HTR-8/SVneo (cell line): ENCODE data around the gene ARL4C.
A peak's percentile ranks its signal among the peaks of the same experiment; 100 is the strongest.
"Not testable (repeated sequence)": the region's sequence is repeated elsewhere in the genome, so short reads cannot be mapped to it uniquely, and the experiment has no call there.

Source experiments
- DNase-seq: peaks from one replicate; pipeline ENCODE4 v3.0.0; 2011; ENCODE audit warnings: low spot score, mixed read lengths; ENCODE audit not compliant: insufficient read length
- FAIRE-seq: peaks from 2 replicates; lab custom pipeline; 2011; peaks lifted over from hg19 to GRCh38; lab: Jason Lieb, UNC

ARL4C gene

DNA sequence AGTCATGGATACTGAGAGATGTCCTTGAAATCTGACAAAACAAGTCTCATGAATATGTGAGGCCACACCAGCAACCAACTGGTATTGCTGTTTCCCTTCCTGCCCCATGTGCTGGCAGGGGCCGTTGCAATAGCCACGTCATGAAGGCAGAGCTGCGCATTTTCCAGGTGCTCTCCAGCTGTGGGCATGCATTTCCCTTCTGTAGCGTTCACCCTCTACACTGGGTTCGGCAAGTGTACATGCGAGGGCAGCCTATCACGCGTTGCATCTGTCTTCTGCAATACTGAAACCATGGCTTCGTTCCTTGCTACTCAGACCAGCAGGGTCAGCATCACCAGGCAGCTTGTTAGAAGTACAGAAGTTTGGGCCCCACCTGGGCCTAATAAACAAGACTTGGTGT lies 17.4 kb downstream of the ARL4C start:
- no peak for FAIRE-seq

DNA sequence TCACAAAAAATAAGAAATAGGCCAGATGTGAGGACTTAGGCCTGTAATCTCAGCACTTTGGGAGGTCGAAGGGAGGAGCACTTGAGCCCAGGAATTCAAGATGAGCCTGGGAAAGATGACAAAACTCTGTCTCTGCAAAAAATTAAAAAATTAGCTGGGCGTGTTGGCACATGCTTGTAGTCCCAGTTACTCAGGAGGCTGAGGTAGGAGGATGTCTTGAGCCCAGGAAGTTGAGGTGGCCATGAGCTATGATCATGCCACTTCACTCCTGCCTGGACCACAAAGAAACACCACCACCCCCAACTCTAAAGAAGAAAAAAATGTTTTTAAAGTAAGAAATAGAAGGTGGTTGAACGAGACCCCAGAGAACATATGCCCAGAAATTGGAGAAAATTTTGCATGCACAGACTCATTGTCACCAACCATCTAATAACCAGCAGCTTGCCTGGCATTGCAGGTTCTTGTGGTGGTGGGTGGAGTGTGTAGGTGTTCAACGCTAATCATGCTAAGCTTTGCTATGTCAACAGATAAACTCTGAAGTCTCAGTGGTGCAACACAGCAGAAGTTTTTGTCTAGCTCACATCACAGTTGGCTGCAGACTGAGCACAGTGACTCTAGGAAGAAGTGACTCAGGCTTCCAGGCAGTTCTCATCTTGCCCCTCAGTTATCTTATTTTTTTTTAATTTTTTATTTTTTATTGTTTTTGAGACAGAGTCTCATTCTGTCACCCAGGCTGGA lies 18.6 kb downstream of the ARL4C start:
- no peak for DNase-seq
- no peak for FAIRE-seq

More for the DNA sequence above, 17.4 kb downstream of the ARL4C start:
- DNase-seq, result no peak

DNA sequence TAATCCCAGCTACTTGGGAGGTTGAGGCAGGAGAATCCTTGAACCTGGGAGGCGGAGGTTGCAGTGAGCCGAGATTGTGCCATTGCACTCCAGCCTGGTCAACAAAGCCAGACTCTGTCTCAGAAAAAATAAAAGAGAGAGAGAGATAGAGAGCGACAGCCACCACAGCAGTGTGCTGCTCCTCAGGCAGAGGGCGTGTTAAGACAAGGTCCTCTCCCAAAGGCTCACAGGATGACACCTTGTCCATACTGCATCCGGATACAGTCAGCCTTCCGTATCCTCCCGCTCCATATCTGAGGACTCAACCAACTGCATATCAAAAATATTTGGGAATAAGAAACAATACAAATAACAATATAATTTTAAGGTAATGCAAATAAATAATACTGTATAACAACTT lies 20.1 kb downstream of the ARL4C start:
- DNase-seq (no peak), FAIRE-seq (no peak)

DNA sequence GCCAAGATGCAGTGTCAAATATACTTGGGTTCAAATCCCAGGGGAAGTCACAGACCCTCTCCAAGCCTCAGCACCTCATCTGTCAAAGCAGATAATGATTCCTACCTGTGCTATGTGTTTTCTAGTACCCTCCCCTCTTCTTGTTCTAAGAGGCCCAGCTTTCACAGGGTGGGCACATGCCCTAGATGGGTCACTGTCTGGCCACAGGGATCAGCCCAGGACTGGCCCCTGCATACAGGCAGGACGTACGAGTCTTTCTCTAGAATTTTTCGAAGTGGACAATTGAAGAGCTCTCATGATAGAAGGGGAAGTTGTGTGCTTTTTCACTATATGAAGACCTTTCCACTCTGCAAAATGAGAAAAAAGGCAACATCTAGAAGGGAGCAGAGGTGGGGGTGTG lies 22.2 kb downstream of the ARL4C start:
- no peak for DNase-seq
- no peak for FAIRE-seq

DNA sequence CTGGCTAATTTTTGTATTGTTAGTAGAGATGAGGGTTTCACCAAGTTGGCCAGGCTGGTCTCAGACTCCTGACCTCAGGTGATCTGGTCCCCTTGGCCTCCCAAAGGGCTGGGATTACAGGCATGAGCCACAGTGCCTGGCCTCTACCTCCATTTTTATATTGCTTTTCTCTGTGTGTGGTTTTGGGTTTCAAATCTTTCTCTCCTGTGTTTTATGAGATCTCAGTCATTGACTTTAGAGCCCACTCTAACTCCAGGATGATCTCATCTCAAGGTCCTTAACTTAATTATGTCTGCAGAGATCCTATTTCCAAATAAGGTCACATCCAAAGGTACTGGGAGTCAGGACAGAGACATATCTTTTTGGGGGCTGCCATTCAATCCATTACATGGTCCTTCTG lies 24.7 kb downstream of the ARL4C start:
- DNase-seq (no peak), FAIRE-seq (no peak)

DNA sequence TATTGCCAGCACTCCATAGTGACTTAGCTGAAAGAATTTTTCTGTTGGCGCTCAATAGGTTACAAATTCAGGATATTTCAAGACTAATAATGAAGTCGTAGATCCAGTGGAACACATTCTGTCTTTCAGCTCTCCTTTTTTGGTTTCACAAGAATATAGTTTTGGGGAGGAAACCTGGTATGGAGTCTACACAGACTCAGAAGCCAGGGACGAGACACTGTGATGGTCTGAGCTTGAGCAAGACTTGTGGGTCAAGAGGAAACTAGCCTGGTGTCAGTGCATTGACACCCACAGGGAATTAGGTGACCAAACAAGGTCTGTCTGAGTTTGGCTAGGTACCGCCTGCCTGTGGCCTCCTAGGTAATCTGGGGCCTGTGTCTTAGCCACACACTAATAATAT lies 26.9 kb downstream of the ARL4C start:
- FAIRE-seq, result no peak

DNA sequence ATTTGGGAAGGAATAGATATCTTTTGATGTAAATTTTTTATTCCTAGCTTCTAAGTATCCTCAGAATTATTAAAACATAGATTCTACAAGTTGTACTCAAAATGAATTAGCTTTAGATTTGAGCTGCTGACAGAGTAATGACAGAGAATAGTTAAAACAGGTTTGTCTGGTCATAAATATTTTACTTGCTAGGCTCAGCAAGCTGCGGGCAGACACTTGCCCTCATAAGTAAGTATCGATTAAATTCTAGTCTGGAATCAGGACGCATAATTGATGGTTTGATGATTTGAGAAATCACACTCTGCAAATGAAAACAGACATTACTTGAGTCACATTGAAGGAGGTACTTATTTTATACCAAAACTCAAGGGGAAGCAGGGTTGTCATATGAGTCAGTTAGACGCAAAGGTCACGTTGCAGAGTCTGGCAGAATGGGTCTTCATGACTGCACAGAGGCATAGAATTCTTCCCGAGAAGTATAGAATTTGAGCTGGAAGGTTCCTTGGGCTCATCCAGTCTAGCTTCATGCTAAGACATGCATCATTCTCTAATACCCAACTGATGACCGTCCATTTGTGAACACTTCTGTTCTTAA lies 27.5 kb downstream of the ARL4C start:
- FAIRE-seq, result no peak
- no peak for DNase-seq

More for the DNA sequence above, 26.9 kb downstream of the ARL4C start:
- DNase-seq, result no peak

DNA sequence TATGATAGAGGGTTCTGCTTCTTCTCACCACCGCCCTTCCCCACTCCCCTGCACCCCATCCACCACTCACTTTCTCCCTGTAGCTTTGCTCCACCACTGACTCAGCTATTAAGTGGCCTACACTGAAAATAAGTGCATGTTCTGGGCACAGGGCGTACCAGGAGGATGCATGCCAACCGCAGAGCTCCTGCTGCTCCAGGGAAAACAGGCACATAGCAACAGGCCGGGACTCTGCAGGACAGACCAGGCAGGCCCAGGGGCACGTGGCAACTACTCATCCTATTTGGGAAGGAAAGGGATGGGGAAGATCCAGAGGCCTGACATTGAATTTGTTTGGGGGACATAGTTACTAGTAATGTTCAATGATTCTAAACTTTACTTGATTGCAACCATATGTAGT lies 28.4 kb downstream of the ARL4C start:
- FAIRE-seq (no peak), DNase-seq (no peak)

DNA sequence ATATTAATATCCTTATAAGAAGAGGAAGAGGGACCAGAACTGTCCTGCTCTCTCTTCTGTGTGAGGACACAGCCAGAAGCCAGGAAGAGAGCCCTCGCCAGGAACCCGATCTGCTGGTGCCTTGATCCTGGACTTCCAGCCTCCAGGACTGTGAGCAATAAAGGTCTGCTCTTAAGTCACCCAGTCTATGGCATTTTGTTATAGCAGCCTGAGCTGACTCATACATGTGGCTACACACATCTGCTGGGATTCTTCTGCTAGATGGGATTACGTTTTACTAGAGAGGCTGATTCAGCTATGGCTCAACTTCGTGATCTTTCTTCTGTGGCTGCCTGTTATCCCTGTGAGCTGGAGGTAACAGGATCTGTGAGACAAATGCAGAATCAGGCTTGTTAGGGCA lies 29.6 kb downstream of the ARL4C start:
- no peak for FAIRE-seq
- DNase-seq, result no peak

DNA sequence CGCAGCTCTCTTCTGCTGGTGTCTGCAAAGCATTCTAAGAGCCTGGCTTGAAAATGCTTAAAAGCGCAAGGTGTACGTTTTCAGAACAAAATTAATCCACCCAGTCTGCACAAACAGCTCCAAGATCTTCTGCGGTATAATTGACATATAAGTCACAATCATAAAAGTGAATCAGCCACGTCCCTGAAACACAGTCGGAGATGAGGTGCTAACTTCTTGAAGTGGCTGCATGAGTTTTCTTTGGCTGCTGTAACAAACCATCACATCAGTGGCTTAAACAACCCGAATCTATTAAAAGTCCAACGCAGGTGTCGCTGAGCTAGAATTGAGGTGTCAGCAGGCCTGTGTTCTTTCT lies 32.6 kb downstream of the ARL4C start:
- FAIRE-seq (no peak), DNase-seq (no peak)

DNA sequence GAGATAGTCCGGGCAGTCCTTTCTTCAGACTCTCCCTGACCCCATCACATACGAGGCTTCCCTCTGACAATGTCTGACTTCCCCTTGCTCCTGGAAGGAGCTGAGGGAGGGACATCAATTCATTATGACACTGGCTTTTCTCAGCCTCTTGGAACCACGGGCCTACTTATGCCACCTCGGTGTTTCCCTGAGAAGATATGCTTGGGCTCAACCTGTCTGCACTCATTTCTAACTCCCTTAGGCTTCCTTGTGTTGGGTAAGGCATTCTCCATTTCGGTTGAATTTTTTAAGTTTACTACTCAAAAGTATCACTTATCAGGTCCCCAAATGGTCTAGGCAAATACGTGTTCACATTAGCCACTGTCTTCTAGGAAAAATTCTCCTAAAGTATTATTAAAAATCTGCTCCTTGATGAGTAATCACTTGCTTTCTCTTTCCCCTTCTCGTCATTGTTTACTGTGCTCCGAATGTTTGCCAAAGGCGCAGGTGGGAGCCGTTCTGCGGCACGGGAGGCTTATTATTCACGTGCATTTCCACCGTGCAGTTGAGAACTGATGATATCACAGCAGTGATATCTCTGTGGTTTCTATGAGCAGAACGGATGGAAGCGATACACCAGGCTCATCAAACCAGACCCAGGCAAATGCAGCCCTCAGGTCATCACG lies 33.1 kb downstream of the ARL4C start:
- no peak for FAIRE-seq
- DNase-seq, result no peak

DNA sequence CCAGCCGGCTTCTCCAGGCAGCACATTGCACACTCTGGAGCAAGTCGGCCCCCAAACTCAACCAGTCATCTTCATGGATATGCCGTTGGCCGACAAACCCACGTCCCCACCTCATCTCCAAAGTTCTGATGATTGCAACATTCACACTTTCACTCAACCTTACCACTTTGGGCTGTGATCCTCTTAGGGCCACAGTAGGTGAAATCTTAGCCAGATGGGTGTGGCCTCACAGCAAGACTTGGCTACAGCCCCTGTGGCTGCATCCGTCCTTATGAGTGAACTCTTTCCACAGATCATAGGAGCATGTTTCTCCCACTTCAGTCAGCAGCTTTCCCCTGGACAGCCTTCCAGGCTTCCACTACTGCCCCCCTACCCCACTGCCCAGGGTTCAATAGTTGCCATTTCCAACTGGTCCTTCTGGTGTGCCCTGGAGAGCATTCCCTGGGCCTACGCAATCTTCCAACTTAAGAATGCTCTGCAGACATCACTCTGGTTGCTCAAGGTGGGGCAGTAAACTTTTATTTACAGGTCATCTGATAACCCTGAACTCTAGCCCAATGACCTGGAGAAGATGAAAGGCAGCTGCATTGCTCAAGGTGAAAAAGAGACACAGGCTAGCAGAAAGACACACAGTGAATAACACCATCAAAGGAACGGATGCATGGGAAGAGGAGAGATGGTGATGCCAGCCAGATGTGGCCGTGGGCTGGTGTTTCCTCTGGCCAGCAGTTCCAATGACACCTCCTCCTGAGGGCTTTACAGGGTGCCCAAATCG lies 34.5 kb downstream of the ARL4C start:
- FAIRE-seq, result no peak

DNA sequence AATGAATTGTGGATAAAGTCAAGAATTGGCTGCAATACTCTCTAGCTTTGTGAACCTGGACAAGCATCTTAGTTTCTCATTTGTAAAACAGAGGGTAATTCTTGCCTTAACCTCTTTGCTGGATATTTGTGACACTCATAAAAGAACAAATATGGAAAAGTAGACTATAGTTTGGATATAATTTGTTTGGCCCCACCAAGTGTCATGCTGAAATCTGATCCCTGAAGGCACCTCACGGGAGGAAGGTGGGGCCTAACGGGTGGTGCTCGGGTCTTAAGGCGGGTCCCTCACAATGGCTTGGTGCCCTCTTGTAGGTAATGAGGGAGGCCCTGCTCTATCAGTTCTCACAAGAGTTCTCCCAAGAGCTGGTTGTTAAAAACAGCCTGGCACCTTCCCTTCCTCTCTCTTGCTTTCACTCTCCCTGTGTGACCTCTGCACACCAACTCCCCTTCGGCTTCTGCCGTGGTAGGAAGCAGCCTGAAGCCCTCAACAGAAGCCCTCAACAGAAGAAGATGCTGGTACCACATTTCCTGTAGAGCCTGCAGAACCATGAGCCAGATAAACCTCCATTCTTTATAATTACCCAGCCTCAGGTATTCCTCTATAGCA lies 37.4 kb downstream of the ARL4C start:
- DNase-seq (no peak), FAIRE-seq (no peak)

More for the DNA sequence above, 34.5 kb downstream of the ARL4C start:
- DNase-seq, result no peak

DNA sequence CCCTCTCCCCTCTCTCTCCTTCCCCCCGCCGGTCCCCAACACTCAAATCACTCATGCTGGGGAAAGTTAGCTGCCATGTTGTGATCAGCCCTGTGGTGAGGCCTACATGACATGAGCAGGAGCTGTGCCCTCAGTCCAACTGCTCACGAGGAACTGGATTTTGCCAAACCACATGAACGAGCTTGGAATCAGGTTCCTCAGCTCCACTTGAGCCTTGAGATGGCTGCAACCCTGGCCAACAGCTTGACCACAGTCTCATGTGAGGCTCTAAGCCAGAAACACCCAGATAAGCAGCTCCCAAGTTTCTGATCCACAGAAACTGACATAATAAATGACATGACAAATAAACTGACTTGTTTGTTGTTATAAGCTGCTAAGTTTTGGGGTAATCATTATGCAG lies 38.4 kb downstream of the ARL4C start:
- DNase-seq, result no peak
- no peak for FAIRE-seq

DNA sequence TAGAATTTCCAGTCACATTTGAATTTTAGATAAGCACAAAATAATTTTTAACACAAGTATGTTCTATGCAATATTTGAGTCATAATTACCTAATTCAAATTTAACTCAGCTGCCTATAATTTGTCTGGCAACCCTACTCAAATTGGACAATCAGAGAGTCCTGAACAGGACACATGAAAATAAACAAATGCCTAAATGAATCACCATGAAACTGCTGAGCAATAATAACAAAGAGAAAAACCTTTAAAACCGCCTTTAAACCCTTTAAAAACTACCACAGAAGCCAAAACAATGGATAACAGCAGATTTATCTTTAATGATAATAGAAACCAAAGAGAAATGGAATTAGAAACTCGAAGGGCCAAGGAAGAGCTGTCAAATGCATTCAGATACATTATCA lies 39.5 kb downstream of the ARL4C start:
- FAIRE-seq (no peak), DNase-seq (no peak)

DNA sequence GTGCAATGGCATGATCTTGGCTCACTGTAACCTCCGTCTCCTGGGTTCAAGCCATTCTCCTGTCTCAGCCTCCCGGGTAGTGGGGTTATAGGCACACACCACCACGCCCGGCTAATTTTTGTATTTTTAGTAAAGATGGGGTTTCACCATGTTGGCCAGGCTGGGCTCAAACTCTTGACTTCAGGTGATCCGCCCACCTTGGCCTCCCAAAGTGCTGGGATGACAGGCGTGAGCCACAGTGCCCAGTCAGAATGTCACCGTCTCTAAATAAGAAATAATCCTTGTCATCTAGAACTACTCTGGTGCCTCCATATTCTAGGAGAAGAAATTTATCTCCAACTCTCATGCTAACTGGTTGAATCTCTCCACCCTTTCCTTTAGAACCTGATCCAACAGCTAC lies 41.6 kb downstream of the ARL4C start:
- FAIRE-seq, DNase-seq: not testable (repeated sequence)

DNA sequence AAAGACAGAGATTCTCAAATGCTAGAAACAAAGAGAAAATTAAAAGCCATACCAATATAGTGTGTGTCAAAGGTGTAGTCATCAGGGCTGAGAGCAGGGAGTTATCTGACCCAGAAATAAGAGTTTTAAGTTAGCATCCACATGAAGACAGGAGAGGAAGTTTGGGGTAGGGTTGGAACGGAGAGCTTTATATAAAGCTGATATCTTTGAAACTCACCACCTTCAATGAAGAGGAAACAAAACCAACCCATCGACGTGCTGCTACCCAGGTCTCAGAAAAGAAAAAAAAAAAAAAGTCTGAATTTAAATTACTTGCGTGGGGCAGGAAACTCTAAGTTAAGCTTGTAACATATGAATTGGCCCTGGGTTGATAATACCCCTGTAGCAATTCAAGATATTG lies 42.4 kb downstream of the ARL4C start:
- FAIRE-seq (no peak), DNase-seq (no peak)

DNA sequence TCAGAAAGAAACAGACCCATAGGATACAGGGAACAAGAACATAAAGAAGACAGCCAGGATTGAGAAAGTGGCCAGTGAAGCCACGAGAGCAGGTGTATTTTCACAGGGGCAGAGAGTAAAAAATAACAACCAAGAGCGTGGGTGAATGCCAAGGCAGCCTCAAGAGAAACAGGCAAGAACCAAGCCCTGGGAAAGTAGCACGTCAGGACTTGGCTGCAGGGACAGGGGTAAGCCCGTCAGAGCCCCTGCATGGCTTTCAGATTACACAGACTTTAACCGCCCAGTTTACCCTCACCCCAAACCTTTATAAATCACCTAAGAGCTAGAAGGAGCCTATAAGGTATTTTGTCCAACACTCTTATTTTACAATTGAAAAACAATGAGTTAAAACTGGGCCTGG lies 43.7 kb downstream of the ARL4C start:
- DNase-seq, result no peak
- no peak for FAIRE-seq

DNA sequence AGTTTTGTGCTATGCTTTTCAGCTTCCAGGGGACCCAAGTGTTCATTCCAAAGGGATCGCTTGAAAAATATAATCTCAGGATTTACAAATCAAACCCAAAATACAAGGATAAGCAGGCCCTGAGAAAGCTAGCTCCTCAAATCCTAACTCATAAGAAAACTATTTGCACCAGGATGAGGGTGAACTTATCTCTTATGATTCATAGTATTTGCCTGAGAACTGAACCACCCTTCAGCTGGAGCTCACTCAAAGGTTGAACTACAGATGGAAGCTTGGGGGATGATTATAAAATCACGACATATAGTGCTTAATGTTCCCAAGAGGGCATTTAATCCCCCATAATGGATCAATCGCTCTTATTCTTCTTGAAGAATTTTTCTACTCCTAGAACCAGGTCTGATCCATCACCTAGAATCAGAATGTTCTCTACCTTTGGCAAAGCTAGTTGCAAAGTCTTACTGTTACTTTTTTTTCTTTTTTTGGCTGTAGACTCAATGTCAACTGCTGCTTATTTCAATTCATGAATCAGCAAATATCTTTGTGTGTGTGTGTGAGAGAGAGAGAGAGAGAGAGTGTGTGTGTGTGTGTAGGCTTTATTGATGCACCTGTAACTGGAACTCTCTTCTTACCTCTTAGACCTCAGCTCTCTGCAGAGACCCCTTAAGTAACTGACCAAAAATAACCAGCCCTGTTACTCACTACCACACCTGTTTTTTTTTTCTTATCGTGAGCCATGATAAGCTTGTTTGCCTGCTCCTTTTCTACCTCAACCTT lies 44.8 kb downstream of the ARL4C start:
- FAIRE-seq, result no peak
- peak; percentile 41 for DNase-seq

DNA sequence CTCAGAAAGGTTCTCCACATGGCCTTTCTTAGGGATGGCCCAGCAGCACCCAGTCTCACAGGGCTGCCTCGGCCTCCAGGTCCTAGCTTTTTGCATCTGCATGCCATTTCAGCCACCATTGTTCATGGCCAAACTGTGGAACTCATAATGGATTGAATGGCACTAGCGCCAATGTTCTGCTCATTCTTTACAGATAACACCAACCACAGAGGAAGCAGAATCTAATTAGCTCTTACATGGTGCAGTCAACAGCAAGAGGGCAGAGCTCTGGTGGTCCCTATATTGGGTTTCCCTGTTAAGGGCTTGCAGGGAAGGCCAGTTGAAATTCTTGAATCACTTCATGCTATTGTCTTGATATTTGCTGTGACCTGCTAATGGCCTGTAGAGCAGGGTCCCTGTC lies 45.6 kb downstream of the ARL4C start:
- DNase-seq, result no peak
- FAIRE-seq, result no peak
